ENCODE measurements around the gene TBC1D14. TPM values are rescaled to one million over a fixed set of nuclear protein-coding genes. Genes with fewer than 3 reads are reported as not detected.

Gene TBC1D14
- total RNA-seq, 3 donors from 2014 or later (not counting 1 experiment from before 2014, with no cell fraction given) = 36.0 to 54.7 (median 53.2) TPM

DNA sequence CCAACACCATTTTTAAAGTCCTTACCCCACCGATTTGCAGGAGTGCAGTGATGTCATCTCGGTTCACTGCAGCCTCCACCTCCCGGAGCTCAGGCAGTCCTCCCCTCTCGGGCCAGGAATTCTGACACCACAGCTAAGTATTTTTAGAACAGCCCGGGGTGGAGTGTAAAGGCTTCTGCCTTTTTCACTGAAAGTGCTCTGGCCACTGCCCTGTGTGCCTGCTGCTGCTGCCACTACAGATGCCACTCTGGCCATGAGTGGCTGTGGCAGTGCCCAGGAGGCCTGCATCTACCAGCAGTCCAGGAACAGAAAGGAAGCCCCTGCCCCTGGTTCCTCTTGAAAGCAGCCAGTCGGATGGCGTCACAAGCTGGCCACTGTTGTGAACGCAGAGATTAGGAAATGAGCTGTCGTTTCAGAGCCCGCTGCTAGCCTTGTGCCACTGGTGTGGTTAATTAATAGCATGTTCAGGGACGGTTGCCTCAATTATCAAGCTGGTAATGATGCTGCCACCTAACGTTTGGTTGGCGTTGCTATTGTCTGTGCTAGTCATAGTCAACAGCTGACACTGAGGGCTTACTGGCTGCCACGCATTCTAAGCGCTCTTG lies 23.6 kb upstream of the TBC1D14 start:
- intact Hi-C loops (cut with micrococcal nuclease) = no loop called here
- Histone ChIP-seq H3K4me3 (ENCODE audit: low read length) (no peak overlapping the region), H3K4me1 (ENCODE audit: control insufficient read depth, insufficient read depth, low read length) (peaks cover 20% of the 10 kb centered on the region), H3K27ac (ENCODE audit: low read length) (no peak overlapping the region), H3K36me3 (ENCODE audit: control insufficient read depth, insufficient read depth, low read length) (peaks cover 21% of the 10 kb centered on the region), H3K27me3 (ENCODE audit: control insufficient read depth, insufficient read depth, low read length) (no peaks in the 10 kb centered on the region), H3K9me3 (ENCODE audit: control insufficient read depth, insufficient read depth, low read length) (no peaks in the 10 kb centered on the region)
- H3K4me3 Mint-ChIP-seq = no peak overlapping the region
- WGBS (ENCODE audit: insufficient coverage) = 48% methylated on average over 15 of the region's 15 CpGs
- H3K27ac Mint-ChIP-seq = peak overlapping the region in 1 of 2 donors; percentile 74
- H3K4me1 Mint-ChIP-seq = peaks cover 0 to 22% of the 10 kb centered on the region in 2 donors
- TF ChIP-seq, protein P1, sequence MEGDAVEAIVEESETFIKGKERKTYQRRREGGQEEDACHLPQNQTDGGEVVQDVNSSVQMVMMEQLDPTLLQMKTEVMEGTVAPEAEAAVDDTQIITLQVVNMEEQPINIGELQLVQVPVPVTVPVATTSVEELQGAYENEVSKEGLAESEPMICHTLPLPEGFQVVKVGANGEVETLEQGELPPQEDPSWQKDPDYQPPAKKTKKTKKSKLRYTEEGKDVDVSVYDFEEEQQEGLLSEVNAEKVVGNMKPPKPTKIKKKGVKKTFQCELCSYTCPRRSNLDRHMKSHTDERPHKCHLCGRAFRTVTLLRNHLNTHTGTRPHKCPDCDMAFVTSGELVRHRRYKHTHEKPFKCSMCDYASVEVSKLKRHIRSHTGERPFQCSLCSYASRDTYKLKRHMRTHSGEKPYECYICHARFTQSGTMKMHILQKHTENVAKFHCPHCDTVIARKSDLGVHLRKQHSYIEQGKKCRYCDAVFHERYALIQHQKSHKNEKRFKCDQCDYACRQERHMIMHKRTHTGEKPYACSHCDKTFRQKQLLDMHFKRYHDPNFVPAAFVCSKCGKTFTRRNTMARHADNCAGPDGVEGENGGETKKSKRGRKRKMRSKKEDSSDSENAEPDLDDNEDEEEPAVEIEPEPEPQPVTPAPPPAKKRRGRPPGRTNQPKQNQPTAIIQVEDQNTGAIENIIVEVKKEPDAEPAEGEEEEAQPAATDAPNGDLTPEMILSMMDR (IDR thresholded peaks at IDR 0.05) = no peak
- H3K27me3 Mint-ChIP-seq (ENCODE audit: low read depth in 2 of 2) = no peaks in the 10 kb centered on the region
- DNase-seq = peak in 1 of 2 donors; percentile 49
- peak; percentile 84 to 93 (median 90) for ATAC-seq
- H3K9me3 Mint-ChIP-seq = no peaks in the 10 kb centered on the region
- peaks cover 4% of the 10 kb centered on the region for H3K36me3 Mint-ChIP-seq

DNA sequence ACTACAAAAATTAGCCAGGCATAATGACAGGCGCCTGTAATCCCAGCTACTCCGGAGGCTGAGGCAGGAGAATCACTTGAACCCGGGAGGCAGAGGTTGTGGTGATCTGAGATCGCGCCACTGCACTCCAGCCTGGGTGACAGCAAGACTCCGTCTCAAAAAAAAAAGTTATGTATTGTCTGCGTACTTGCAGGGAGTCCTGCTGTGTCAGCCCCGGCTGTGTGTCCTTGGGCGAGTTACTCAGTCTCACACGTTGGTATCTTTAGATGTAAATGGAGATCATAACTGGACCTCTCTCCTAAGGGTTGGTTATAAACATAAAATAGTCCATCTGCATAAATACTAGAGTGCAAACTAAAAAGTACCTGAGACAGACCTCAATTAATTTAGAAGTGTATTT lies 22.7 kb upstream of the TBC1D14 start:
- Histone ChIP-seq H3K9me3 (ENCODE audit: control insufficient read depth, insufficient read depth, low read length) (no peaks in the 10 kb centered on the region), H3K27ac (ENCODE audit: low read length) (no peak overlapping the region), H3K4me1 (ENCODE audit: control insufficient read depth, insufficient read depth, low read length) (peaks cover 28% of the 10 kb centered on the region), H3K27me3 (ENCODE audit: control insufficient read depth, insufficient read depth, low read length) (no peaks in the 10 kb centered on the region), H3K4me3 (ENCODE audit: low read length) (no peak overlapping the region), H3K36me3 (ENCODE audit: control insufficient read depth, insufficient read depth, low read length) (peaks cover 13% of the 10 kb centered on the region)
- Mint-ChIP-seq H3K27ac (peak overlapping the region in 1 of 2 donors; percentile 74), H3K36me3 (no peaks in the 10 kb centered on the region), H3K4me3 (no peak overlapping the region), H3K4me1 (peaks cover 5 to 28% of the 10 kb centered on the region in 2 donors), H3K27me3 (ENCODE audit: low read depth in 2 of 2) (no peaks in the 10 kb centered on the region), H3K9me3 (no peaks in the 10 kb centered on the region)
- intact Hi-C loops (cut with micrococcal nuclease) = no loop called here
- WGBS (ENCODE audit: insufficient coverage) = 92% methylated on average over 10 of the region's 10 CpGs
- TF ChIP-seq, protein P1 (IDR thresholded peaks at IDR 0.05) = no peak
- ATAC-seq (no peak), DNase-seq (no peak)

DNA sequence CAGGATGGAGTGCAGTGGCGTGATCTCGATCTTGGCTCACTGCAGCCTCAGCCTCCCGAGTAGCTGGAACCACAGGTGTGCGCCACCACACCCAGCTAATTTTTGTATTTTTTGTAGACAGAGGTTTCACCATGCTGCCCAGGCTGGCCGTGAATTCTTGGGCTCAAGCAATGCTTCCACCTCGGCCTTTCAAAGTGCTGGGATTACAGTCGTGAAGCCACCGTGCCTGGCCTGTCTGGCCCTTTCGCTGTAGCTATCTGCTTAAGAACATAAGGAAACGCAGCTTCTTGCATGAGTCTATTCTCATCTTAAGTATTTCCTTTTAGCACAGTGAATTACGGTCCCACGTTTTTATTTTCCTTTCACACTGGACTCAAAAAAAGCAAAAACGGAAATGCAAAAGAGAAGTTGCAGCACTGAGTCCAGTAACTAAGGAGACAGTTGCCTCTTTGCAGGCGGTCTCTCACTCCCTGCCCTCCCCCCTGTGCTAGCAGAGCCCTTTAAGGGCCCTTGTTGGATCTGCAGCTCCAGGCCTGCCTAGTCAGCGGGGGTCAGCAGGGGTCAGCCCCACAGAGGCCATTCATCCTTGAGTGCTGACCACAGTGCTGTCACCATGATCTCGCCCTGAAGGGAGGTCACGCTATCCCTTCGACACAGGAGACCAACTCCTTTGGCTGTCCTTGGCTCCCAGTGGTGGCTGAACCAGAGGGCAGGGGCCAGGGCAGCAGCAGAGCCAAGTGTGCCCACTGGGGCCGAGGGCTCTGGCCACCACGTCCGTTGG lies 21.8 kb upstream of the TBC1D14 start:
- DNase-seq (no peak), ATAC-seq (no peak)
- Mint-ChIP-seq H3K27ac (peak overlapping the region in 1 of 2 donors; percentile 74), H3K9me3 (no peaks in the 10 kb centered on the region), H3K4me3 (no peak overlapping the region), H3K27me3 (ENCODE audit: low read depth in 2 of 2) (no peaks in the 10 kb centered on the region), H3K4me1 (peaks cover 14 to 37% of the 10 kb centered on the region in 2 donors), H3K36me3 (no peaks in the 10 kb centered on the region)
- H3K4me3 ChIP-seq (ENCODE audit: low read length) = no peak overlapping the region
- no peak overlapping the region for H3K27ac ChIP-seq (ENCODE audit: low read length)
- 49% methylated on average over 21 of the region's 21 CpGs for WGBS (ENCODE audit: insufficient coverage)
- peaks cover 10% of the 10 kb centered on the region for H3K36me3 ChIP-seq (ENCODE audit: control insufficient read depth, insufficient read depth, low read length)
- no peaks in the 10 kb centered on the region for H3K27me3 ChIP-seq (ENCODE audit: control insufficient read depth, insufficient read depth, low read length)
- TF ChIP-seq, protein P1 (IDR thresholded peaks at IDR 0.05) = no peak
- intact Hi-C loops (cut with micrococcal nuclease) = no loop called here
- H3K4me1 ChIP-seq (ENCODE audit: control insufficient read depth, insufficient read depth, low read length) = peaks cover 37% of the 10 kb centered on the region
- no peaks in the 10 kb centered on the region for H3K9me3 ChIP-seq (ENCODE audit: control insufficient read depth, insufficient read depth, low read length)

Measured in natural killer cell (primary cell).